ENCODE results near the gene TTC1.

- no peak for TF ChIP-seq POLR2A (IDR thresholded peaks at IDR 0.05)
- TF ChIP-seq, protein P1, sequence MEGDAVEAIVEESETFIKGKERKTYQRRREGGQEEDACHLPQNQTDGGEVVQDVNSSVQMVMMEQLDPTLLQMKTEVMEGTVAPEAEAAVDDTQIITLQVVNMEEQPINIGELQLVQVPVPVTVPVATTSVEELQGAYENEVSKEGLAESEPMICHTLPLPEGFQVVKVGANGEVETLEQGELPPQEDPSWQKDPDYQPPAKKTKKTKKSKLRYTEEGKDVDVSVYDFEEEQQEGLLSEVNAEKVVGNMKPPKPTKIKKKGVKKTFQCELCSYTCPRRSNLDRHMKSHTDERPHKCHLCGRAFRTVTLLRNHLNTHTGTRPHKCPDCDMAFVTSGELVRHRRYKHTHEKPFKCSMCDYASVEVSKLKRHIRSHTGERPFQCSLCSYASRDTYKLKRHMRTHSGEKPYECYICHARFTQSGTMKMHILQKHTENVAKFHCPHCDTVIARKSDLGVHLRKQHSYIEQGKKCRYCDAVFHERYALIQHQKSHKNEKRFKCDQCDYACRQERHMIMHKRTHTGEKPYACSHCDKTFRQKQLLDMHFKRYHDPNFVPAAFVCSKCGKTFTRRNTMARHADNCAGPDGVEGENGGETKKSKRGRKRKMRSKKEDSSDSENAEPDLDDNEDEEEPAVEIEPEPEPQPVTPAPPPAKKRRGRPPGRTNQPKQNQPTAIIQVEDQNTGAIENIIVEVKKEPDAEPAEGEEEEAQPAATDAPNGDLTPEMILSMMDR (IDR thresholded peaks at IDR 0.05) = no peak
These were observed 39.0 kb upstream of the TTC1 start for GRCh38 chr5:159969966-159970365.

Data from right lobe of liver (tissue), 4 donors.